ENCODE results near the gene ERMN. TPM values are rescaled to one million over a fixed set of nuclear protein-coding genes. Genes with fewer than 3 reads are reported as not detected.

The ERMN gene
- total RNA-seq, 1 donor from 2014 or later = not detected

DNA sequence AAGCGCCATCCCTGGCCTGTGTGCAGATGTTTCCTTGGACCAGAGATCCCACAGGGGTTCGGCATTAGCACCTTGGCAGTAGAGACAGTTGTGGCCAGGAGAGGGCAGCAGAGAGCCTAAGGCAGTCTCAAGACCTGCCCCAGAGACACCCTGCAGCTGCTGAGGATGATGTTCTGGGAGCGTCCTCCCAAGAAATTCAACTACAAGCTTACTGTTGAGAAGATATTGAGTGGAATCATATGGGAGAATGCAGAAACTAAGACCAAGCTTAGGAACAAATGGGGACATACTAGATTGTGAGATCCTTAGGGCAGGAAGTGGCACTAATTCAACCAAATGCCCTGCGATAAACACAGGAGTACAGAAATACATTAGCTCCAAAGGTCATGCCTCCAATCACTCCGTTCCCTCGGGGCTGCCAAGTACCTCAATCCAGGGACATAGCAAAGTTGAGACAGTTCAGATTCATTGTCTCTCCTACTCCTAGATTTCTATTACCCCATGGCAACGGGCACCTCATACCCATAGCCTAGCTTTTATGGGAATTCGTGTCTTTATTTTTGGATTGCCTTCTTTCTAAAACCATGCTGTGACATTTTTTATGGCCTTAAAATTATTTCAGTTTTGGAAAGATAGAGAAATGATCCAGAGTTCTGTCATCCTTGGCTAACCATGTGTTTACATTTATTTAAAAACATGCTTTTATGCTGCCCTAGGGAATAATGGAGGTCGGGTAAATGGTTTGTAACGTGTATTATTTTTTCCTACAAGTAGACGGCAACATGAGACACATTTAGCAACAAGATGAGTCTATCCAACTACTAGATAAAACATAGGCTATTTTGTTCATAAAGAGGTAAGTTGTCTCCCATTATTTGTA is 2.2 kb upstream of the ERMN start:
- DNase-seq = peak; percentile 83

DNA sequence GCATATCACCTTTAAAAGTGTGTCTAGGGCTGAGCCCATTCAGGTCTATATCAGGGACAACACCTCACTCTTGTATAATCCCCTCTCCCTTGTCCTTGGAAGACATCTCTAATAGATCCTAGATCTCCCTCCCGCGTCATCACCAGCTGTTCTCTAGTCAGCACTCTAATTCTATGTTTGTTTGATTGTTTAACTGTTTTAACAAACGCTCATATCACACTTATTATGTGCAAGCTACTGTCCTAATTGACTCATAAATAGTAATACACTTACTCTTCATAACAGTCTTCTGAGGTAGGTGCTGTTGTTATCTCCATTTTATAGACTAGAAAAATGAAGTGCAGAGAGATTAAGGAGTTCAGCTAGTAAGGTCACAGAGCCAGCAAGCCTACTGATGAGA is 1.6 kb upstream of the ERMN start:
- no peak for DNase-seq

DNA sequence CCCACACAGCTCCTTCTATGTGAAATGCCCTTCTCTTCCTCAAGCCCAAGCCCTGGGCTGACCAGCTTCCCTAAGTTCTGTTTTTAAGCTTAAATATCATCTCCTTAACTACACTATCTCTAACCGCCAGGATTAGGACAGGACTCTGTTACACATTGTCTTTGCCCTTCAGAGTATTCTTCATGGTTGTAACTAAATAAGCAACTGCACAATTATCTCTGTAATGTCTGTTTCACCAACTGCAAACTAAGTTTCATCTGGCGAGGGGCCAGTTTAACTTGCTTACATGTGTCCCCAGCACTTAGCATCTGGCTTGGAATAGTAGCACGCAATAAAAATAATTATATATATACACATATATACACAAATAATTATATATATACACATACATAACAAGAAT is 1.1 kb upstream of the ERMN start:
- DNase-seq = no peak

GRCh38 chr2:157324331-157324843 is 1.2 kb downstream of the ERMN start:
- DNase-seq = no peak

GRCh38 chr2:157322432-157322831 is 3.2 kb downstream of the ERMN start:
- DNase-seq = no peak

GRCh38 chr2:157321466-157321865 is 4.2 kb downstream of the ERMN start:
- no peak for DNase-seq

DNA sequence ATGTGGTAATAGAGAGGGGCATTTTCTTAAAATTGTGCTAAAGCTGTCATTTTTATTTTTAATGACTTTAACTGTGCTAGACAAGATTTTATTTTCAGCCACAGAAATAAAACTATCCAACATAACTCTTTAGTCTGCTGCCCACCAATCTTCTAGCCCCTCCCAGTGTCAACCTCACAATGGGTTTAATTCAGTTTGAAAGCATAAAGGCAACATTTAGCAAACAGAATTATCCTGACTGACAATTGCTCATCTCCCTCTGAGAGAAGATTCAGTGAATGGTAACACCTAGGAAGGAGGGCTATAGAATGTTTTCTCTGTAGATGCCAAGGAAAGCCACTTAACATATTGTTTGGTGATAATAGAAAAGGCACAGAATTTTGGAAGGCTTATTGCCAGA is 5.2 kb downstream of the ERMN start:
- no peak for DNase-seq

DNA sequence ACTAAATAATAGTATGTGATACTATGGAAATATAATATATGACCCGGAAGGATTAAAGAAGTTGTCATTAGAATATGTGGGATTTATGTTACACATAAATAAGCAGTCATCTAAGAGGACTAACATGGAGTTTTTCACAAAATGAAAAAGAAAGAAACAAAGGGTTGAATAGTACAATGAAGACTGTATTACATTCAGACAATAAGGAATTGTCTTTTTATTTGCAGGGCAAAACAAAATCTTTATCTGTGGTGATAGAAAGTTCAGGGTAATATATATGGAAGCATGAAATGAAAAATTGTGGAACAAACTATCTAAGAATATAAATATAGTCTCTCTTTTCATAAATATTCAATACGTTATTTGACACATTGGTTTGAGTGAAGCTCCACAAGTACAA is 5.8 kb downstream of the ERMN start:
- DNase-seq = no peak

DNA sequence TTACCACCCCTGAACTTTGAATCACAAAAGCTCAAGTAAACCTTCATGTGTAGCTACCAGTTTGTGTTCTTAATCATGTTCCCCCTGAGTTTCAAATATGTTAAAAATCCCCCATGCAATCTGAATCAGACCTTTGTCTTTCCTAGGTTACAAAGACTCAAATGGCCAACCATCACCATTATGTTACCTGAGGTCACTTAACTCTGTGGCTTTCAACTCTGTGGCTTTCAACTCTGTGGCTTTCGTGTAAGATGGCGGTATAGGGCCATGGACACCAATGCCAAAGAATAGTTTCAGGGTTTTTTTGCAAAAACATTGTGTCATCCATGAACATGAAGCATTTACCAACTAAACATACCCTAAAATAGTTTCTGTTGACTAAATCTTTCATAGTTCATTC is 6.7 kb downstream of the ERMN start:
- no peak for DNase-seq

DNA sequence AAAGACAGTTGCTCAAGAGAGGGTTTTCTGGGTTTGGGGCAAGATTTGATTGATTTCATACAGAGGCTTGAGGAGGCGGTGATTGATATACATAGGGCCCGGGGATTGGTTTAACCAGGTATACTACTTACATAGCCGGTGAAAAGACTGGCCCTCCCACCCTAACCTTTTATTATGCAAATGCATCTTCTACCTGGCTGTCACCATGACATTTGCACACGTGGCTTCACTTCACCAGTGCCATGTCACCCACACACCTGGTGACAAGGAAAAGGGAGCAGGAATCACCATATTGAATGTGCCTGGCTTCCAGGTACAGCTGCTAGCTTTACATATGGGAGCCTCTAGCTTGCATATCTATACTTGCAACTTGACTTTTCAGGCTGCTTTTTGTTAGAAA is 9.7 kb downstream of the ERMN start:
- no peak for DNase-seq

DNA sequence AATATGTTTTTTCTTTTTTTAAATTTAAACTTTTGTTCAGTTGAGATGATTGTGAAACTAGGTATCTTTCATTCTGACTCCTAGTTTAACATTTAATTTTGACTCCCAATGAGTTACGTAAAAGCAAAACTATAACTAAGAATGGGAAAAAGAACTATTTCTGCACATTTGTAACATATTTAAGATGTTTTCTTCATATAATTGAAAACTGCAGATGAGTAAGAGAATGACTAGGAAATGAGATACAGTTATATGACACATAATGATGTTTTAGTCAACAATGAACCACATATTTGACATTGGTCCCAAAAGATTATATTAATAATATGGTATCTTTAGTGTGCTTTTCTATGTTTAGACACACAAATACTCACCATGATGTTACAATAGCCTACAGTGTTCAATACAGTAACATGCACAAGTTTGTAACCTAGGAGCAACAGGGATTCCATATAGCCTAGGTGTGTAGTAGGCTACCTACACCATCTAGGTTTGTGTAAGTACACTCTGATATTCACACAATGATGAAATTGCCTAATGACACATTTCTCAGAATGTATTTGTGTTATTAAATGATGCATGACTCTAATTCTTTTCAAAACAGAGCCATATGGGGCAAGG is 12.6 kb downstream of the ERMN start:
- no peak for DNase-seq

DNA sequence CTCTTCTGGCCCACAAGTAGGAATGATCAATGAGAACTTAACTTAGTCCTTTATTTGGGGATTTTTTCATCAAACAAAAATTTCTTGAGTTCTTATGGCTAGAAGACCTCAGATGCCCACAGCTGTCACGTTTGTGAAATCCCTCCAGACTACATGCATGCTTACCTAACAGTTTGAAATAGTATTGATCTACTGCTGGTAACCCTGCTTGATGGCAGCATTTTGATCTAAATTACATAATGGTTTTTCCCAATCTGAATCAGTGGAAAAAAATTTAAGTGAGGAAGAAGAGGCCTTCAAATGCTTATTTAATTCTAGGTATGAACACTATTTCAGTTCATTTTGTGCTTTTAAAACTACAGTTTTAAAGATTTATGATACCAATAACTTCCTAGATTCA is 13.9 kb downstream of the ERMN start:
- no peak for DNase-seq

GRCh38 chr2:157309878-157310277 is 15.7 kb downstream of the ERMN start:
- no peak for DNase-seq

DNA sequence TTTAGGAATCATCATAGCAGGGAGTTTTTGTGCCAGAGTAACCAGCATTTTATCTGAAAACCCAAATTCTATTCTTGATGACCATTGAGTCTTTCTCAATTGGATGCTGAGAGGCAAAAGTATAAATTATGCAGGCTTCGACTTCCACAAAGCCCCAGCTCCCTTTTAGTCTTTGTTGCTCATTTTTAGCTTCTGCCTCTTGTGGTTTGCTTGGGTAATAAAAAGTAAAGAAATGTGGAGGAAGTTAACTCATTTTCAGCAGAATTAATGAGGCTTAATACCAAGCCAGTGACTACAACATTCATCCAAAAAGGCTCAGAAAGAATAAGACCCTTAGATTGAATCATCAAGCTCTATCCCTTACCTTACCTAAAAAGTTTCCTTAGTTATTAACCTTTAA is 18.6 kb downstream of the ERMN start:
- DNase-seq = no peak

- DNase-seq = no peak
Observed at GRCh38 chr2:157305723-157306110, 19.9 kb downstream of the ERMN start.

DNA sequence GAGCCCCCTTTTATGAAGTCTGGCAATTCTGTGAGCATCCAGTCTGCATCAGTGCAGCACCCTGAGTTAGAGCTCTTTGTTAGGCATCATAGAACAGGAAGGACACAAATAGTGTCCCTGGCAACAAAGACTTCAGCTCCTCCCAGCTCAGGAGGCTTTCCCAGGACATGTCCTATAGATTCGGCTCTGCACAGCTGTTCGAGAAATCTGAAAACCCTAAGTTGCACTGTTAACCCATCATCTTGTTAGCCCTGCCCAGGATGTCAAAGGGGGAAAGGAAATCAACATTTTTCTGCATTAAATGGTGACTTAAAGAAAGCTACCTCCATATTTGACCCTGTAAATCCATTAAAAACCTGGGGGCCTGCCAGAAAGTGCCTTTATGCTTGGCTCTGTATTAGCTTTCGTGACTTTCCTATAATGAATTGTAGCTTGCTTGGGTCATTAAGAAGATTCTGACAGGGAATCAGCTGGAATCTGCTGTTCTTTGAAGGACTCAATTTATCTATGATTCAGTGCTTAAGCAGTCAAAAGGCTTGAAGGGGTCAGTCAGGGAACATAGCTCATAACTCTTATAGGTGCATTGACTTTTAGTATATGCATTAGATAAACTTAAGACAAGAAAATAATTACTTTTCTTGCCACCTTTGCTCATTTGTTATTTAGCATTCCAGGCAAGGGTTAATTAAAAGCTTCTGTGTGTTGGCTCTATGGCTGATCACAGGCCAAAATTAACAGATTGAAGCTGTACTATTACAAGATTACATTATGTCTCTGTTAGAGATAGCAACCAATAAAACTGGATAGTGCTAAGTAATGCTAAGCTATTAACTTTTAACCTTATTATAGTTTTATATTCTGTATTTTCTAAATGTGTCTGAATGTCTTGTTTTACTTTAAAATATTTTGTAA is 20.6 kb downstream of the ERMN start:
- DNase-seq = no peak

DNA sequence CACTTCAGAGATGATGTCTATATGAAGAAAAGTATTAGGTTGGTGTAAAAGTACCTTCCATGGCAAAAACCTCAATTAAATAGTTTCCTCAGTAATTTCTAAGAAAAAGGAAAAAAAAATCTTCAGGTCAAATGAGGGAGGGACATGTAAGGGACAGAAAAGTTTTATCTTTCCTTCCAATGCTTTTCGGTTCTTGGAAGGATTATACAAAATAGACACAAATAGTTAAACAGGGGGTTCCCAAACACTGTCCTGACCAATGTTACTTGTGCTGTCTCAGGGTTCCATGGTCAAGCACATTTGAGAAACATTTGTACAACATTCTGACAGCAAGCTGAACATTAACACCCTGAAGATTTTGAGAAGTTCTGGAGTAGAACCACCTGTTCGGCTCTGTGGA is 22.0 kb downstream of the ERMN start:
- no peak for DNase-seq

DNA sequence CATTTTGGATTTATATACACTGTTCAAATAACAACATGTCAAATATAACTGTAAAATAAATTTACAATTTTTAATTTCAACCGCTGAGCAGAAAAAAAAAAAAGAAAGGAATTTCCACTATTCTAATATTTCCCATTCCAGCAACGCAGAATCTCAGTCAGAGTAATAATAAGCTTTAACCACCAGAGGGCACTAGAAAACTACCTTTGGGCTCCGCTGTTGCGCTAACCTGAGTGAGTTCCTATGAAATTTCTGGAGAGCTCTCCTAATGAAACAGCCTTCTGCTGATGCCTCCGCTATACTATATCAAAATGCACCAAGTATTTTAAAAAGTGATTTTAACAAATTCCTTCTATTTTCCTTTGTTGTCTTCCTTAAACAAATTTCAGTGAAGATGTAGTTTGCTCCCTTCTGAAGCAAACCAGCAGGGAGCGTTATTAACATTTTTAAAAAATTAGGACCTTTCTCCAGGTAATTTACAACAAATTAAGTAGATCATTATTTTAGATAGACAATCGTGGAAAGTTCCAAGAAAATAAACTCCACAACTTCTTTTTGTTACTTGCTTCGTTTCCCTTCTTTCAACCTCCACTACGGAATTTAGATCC is 23.0 kb downstream of the ERMN start:
- peak; percentile 65 for DNase-seq

GRCh38 chr2:157301307-157301706 is 24.3 kb downstream of the ERMN start:
- DNase-seq = no peak

GRCh38 chr2:157296958-157297357 is 28.7 kb downstream of the ERMN start:
- no peak for DNase-seq

GRCh38 chr2:157296490-157296889 is 29.1 kb downstream of the ERMN start:
- no peak for DNase-seq

GRCh38 chr2:157292853-157293252 is 32.8 kb downstream of the ERMN start:
- no peak for DNase-seq

DNA sequence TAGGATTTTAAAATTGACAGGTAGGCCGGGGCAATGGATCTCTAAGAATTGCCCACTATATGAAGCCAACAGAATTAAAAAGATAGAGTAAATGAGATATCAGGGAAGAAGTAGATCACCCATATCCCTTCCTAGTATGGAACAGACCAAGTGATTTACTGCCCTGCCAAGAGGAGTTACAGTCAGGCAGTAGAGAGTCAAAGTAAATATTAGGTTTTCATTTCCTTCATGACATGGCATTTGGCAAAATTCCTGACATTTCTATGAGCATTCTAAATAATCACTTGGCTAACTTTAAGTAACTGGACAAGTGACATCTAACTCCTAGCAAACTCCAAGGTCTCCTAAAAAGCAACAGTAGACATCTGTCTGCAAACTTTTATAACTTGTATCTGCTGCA is 34.6 kb downstream of the ERMN start:
- DNase-seq = no peak

Data from dermis blood vessel endothelial cell (primary cell).